WTC11 (cell line): ENCODE measurements around the gene PRPH. TPM values are rescaled to one million over a fixed set of nuclear protein-coding genes. Genes with fewer than 3 reads are reported as not detected.

Source experiments
- ATAC-seq: fragments of 200-7000 bp; cut with Tn5 transposase; 2 replicates; pipeline ENCODE4 v1.10.0; 2021; ENCODE audit warnings: mild to moderate bottlenecking, moderate library complexity
- Bru-seq: library from RNA; stranded (reverse); fragments of 400-500 nt; gene quantifications from one replicate; lab custom pipeline; 2021; lab: Mats Ljungman, UMichigan
- CTCF ChIA-PET: fragments of 300-600 bp; sonication (Branson Sonifier 250); formaldehyde crosslinking; loops from one replicate; lab custom pipeline; 2021; ENCODE audit warnings: antibody characterized with exemption; lab: Charles Lee
- POLR2A ChIA-PET: fragments of 350-600 bp; sonication (Branson Sonifier 250); formaldehyde crosslinking; loops from one replicate; lab custom pipeline; 2021; ENCODE audit warnings: antibody characterized with exemption; lab: Charles Lee
- DNase-seq: peaks from one replicate; pipeline ENCODE4 v3.0.0; 2021; ENCODE audit warnings: low spot score
- H3K27ac Mint-ChIP-seq: 2 replicates; pipeline ENCODE4 v1.8.0; 2021; ENCODE audit warnings: mixed read lengths
- H3K27me3 Mint-ChIP-seq: 2 replicates; pipeline ENCODE4 v1.8.0; 2021; ENCODE audit warnings: low read depth, mild to moderate bottlenecking, moderate library complexity, mixed read lengths
- H3K36me3 Mint-ChIP-seq: 2 replicates; pipeline ENCODE4 v1.8.0; 2021; ENCODE audit warnings: mixed read lengths
- H3K4me1 Mint-ChIP-seq: 2 replicates; pipeline ENCODE4 v1.8.0; 2022; ENCODE audit warnings: mixed read lengths
- H3K4me3 Mint-ChIP-seq: 2 replicates; pipeline ENCODE4 v1.8.0; 2021; ENCODE audit warnings: mild to moderate bottlenecking, moderate library complexity, mixed read lengths
- H3K9me3 Mint-ChIP-seq: 2 replicates; pipeline ENCODE4 v1.8.0; 2021; ENCODE audit warnings: mixed read lengths
- ARID4B ChIP-seq: sonication (generic); formaldehyde crosslinking; IDR thresholded peaks from 2 replicates; pipeline ENCODE4 v1.8.0; 2023; ENCODE audit warnings: missing genetic modification reagents, mild to moderate bottlenecking, borderline replicate concordance
- ATF3 ChIP-seq: sonication (generic); formaldehyde crosslinking; conservative IDR thresholded peaks from 2 replicates; pipeline ENCODE4 v1.8.1; 2022; ENCODE audit warnings: mild to moderate bottlenecking, missing genetic modification reagents
- CREB1 ChIP-seq: sonication (generic); formaldehyde crosslinking; IDR thresholded peaks from 2 replicates; pipeline ENCODE4 v1.8.0; 2023; ENCODE audit warnings: mild to moderate bottlenecking, missing genetic modification reagents
- E2F4 ChIP-seq: sonication (generic); formaldehyde crosslinking; IDR thresholded peaks from 2 replicates; pipeline ENCODE4 v1.8.1; 2022; ENCODE audit warnings: low read depth, mild to moderate bottlenecking, moderate library complexity, missing genetic modification reagents, borderline replicate concordance
- FOXP1 ChIP-seq: sonication (generic); formaldehyde crosslinking; IDR thresholded peaks from 2 replicates; pipeline ENCODE4 v1.8.0; 2022; ENCODE audit warnings: missing genetic modification reagents, mild to moderate bottlenecking, moderate library complexity, borderline replicate concordance
- FOXP4 ChIP-seq: sonication (generic); formaldehyde crosslinking; IDR thresholded peaks from 2 replicates; pipeline ENCODE4 v1.8.0; 2022; ENCODE audit warnings: mild to moderate bottlenecking, missing genetic modification reagents
- HMGXB4 ChIP-seq: sonication (generic); formaldehyde crosslinking; IDR thresholded peaks from 2 replicates; pipeline ENCODE4 v1.8.1; 2023; ENCODE audit warnings: mild to moderate bottlenecking, moderate library complexity, missing genetic modification reagents
- MAX ChIP-seq: sonication (generic); formaldehyde crosslinking; IDR thresholded peaks from 2 replicates; pipeline ENCODE4 v1.8.0; 2022; ENCODE audit warnings: mild to moderate bottlenecking, missing genetic modification reagents
- MLX ChIP-seq: sonication (generic); formaldehyde crosslinking; IDR thresholded peaks from 2 replicates; pipeline ENCODE4 v1.8.1; 2023; ENCODE audit warnings: mild to moderate bottlenecking, missing genetic modification reagents, moderate library complexity
- MYBL2 ChIP-seq: sonication (generic); formaldehyde crosslinking; IDR thresholded peaks from 2 replicates; pipeline ENCODE4 v1.8.1; 2023; ENCODE audit warnings: mild to moderate bottlenecking, moderate library complexity, missing genetic modification reagents
- NFATC4 ChIP-seq: fragments of 250-450 bp; sonication (Bioruptor Pico); IDR thresholded peaks from 2 replicates; pipeline ENCODE4 v1.9.0; 2021; ENCODE audit warnings: mild to moderate bottlenecking
- NFE2L1 ChIP-seq: sonication (generic); formaldehyde crosslinking; IDR thresholded peaks from 2 replicates; pipeline ENCODE4 v1.8.1; 2023; ENCODE audit warnings: missing genetic modification reagents
- NR1H2 ChIP-seq: sonication (generic); formaldehyde crosslinking; IDR thresholded peaks from 2 replicates; pipeline ENCODE4 v1.9.0; 2021; ENCODE audit warnings: mild to moderate bottlenecking, moderate library complexity, missing genetic modification reagents
- OVOL2 ChIP-seq: fragments of 250-450 bp; sonication (Bioruptor Pico); IDR thresholded peaks from 2 replicates; pipeline ENCODE4 v1.9.0; 2021; ENCODE audit warnings: mild to moderate bottlenecking, borderline replicate concordance
- TEAD1 ChIP-seq: sonication (generic); formaldehyde crosslinking; IDR thresholded peaks from 2 replicates; pipeline ENCODE4 v1.8.0; 2022; ENCODE audit warnings: mild to moderate bottlenecking, missing genetic modification reagents
- TP53 ChIP-seq: sonication (generic); formaldehyde crosslinking; IDR thresholded peaks from 2 replicates; pipeline ENCODE4 v1.8.1; 2023; ENCODE audit warnings: mild to moderate bottlenecking, missing genetic modification reagents
- ZNF317 ChIP-seq: sonication (generic); formaldehyde crosslinking; IDR thresholded peaks from 2 replicates; pipeline ENCODE4 v1.8.1; 2023; ENCODE audit warnings: low read depth, mild to moderate bottlenecking, moderate library complexity, missing genetic modification reagents, borderline replicate concordance
- long read RNA-seq, 3 experiments: library from RNA in 1 of 3; library from capped mRNA in 1 of 3; library from polyadenylated mRNA in 1 of 3; unstranded in 2 of 3; stranded (forward) in 1 of 3; transcript quantifications; one replicate each; pipeline ENCODE4 v2.0.0, GENCODE V29; 2021
- total RNA-seq: library from RNA; stranded (reverse); gene quantifications from 3 replicates; pipeline ENCODE4 v1.2.3, GENCODE V29; 2021

The PRPH gene
- total RNA-seq (0.73 to 2.4 TPM (median 1.7 TPM) in 3 replicates), Bru-seq, nascent RNA (percentile 19 among the genes with signal in this experiment)
- long read RNA-seq, experiment 1, partial matches to known transcripts = 0 of 3 reads
- long read RNA-seq, experiment 1, other reads (novel, unspliced or antisense) = 0 of 3 reads
- long read RNA-seq, experiment 2 = 0 reads
- long read RNA-seq, experiment 3 = 0 reads

GRCh38 chr12:49295082-49295936 lies at the start of gene PRPH:
Gene PRPH, plus strand, starts transcription at chr12:49295147. Its CDS starts 54 bp downstream, at chr12:49295201.
- TF ChIP-seq HMGXB4 (CRISPR knock-in tag) (peak; percentile 61; the same call in 1 of the 2 replicates), MYBL2 (CRISPR knock-in tag) (0 out of 2 replicates have a peak, but pooled peaks have one; percentile 24), FOXP1 (peak; percentile 72; the same call in 1 of the 2 replicates), MAX (CRISPR knock-in tag) (peak; percentile 85; the same call in 1 of the 2 replicates), CREB1 (CRISPR knock-in tag) (no peak), FOXP4 (CRISPR knock-in tag) (peak; percentile 43; the same call in 1 of the 2 replicates), ARID4B (CRISPR knock-in tag) (peak; percentile 61), NFE2L1 (CRISPR knock-in tag) (0 out of 2 replicates have a peak, but pooled peaks have one; percentile 15), E2F4 (no peak), NFATC4 (CRISPR knock-in tag) (no peak)
- POLR2A ChIA-PET = interaction anchor here (0.5 to 1.2 kb wide), 4 partner anchors 28 to 47 kb away, joined by 3 read pairs; partner anchors contain the start of gene TROAP
- Mint-ChIP-seq H3K36me3 (no peaks in the 10 kb centered on the region), H3K9me3 (no peaks in the 10 kb centered on the region), H3K27me3 (peaks cover 93% of the 10 kb centered on the region), H3K4me1 (peaks cover 30% of the 10 kb centered on the region), H3K4me3 (peak within 1 kb of the TSS; percentile 67), H3K27ac (no peak within 1 kb of the TSS)
- DNase-seq = peak; percentile 49
- CTCF ChIA-PET = interaction anchor here (0.6 to 11.7 kb wide), 37 partner anchors 9 to 572 kb away, joined by 3 to 264 read pairs (median 5); partner anchors contain the start of genes C1QL4, DNAJC22, PRPF40B and SPATS2
- peak; percentile 2; the same call in 1 of the 2 replicates for ATAC-seq

GRCh38 chr12:49251357-49251756 lies 43.6 kb upstream of the PRPH start:
- ChIA-PET CTCF (interaction anchor here (0.7 kb wide), 1 partner anchor 71 kb away, joined by 3 read pairs; no protein-coding TSS in a partner anchor), POLR2A (interaction anchor here (0.6 kb wide), 1 partner anchor 81 kb away, joined by 3 read pairs; no protein-coding TSS in a partner anchor)
- Mint-ChIP-seq H3K4me3 (no peak overlapping the region), H3K9me3 (no peaks in the 10 kb centered on the region), H3K27me3 (no peaks in the 10 kb centered on the region), H3K36me3 (no peaks in the 10 kb centered on the region), H3K27ac (no peak overlapping the region), H3K4me1 (no peaks in the 10 kb centered on the region)
- no peak for DNase-seq
- no peak for ATAC-seq
- TF ChIP-seq MYBL2 (CRISPR knock-in tag) = no peak
- TF ChIP-seq NR1H2 (CRISPR knock-in tag) = no peak
- no peak for TF ChIP-seq ATF3
- TF ChIP-seq ZNF317 = no peak
- TF ChIP-seq MLX (CRISPR knock-in tag) = no peak
- no peak for TF ChIP-seq HMGXB4 (CRISPR knock-in tag)
- TF ChIP-seq TEAD1 (CRISPR knock-in tag) = no peak
- TF ChIP-seq OVOL2 (CRISPR knock-in tag) = no peak
- TF ChIP-seq TP53 (CRISPR knock-in tag) = no peak
